Effector CD8-positive, alpha-beta T cell (primary cell): ENCODE measurements around the gene GNAQ.
"Not testable (repeated sequence)": the region's sequence is repeated elsewhere in the genome, so short reads cannot be mapped to it uniquely, and the experiment has no call there.

Experiments used
- DNase-seq: peaks from one replicate; lab custom pipeline; 2025; lab: John Stamatoyannopoulos, UW

GNAQ gene

GRCh38 chr9:77771171-77771570, 260.4 kb downstream of the GNAQ start:
- DNase-seq = no peak

- DNase-seq = no peak
Measured at GRCh38 chr9:77770340-77770739, 261.3 kb downstream of the GNAQ start.

- no peak for DNase-seq
Measured at GRCh38 chr9:77769246-77769645, 262.4 kb downstream of the GNAQ start.

- DNase-seq = no peak
Measured at GRCh38 chr9:77766587-77766986, 265.0 kb downstream of the GNAQ start.

- no peak for DNase-seq
Measured at GRCh38 chr9:77765781-77766259, 265.8 kb downstream of the GNAQ start.

- no peak for DNase-seq
Measured at GRCh38 chr9:77764894-77765780, 266.5 kb downstream of the GNAQ start.

GRCh38 chr9:77763566-77763965, 268.0 kb downstream of the GNAQ start:
- no peak for DNase-seq

- DNase-seq = not testable (repeated sequence)
Measured at GRCh38 chr9:77760919-77761318, 270.7 kb downstream of the GNAQ start.

- no peak for DNase-seq
Measured at GRCh38 chr9:77759391-77759790, 272.2 kb downstream of the GNAQ start.

GRCh38 chr9:77756449-77756848, 275.2 kb downstream of the GNAQ start:
- no peak for DNase-seq

- DNase-seq = no peak
Measured at GRCh38 chr9:77753180-77753579, 278.4 kb downstream of the GNAQ start.

- no peak for DNase-seq
Measured at GRCh38 chr9:77752554-77752953, 279.1 kb downstream of the GNAQ start.

GRCh38 chr9:77751341-77752091, 280.1 kb downstream of the GNAQ start:
- DNase-seq = no peak

- no peak for DNase-seq
Measured at GRCh38 chr9:77750981-77751340, 280.6 kb downstream of the GNAQ start.

GRCh38 chr9:77750284-77750683, 281.3 kb downstream of the GNAQ start:
- no peak for DNase-seq

- no peak for DNase-seq
Measured at GRCh38 chr9:77748214-77748772, 283.3 kb downstream of the GNAQ start.

- no peak for DNase-seq
Measured at GRCh38 chr9:77747163-77747562, 284.4 kb downstream of the GNAQ start.

GRCh38 chr9:77744841-77745430, 286.7 kb downstream of the GNAQ start:
- DNase-seq = no peak

- no peak for DNase-seq
Measured at GRCh38 chr9:77743386-77743785, 288.2 kb downstream of the GNAQ start.

- DNase-seq = no peak
Measured at GRCh38 chr9:77738932-77739331, 292.7 kb downstream of the GNAQ start.

- no peak for DNase-seq
Measured at GRCh38 chr9:77735494-77735893, 296.1 kb downstream of the GNAQ start.

- DNase-seq = no peak
Measured at GRCh38 chr9:77731930-77732329, 299.7 kb downstream of the GNAQ start.
